Sigmoid colon (tissue), 4 donors: Measurements from ENCODE around the gene AVP.

Experiments used
- EP300 ChIP-seq, 4 donors: sonication (generic); formaldehyde crosslinking; IDR thresholded peaks; one replicate each; pipeline ENCODE4 v1.6.1; 2017; ENCODE audit warnings: antibody characterized with exemption in 4 of 4
- POLR2A ChIP-seq, 2 donors: fragments of 450-650 bp; IDR thresholded peaks; one replicate each; pipeline ENCODE4 v1.6.1; 2016; ENCODE audit warnings: antibody characterized with exemption in 2 of 2, mild to moderate bottlenecking in 2 of 2, moderate library complexity in 2 of 2
- TF ChIP-seq, protein P1 (sequence below), 4 experiments: fragments of 450-650 bp in 3 of 4; fragments of 200-600 bp in 1 of 4; IDR thresholded peaks; one replicate each; pipeline ENCODE4 v1.5.1; 2016 to 2019; ENCODE audit warnings: antibody characterized with exemption in 4 of 4, mild to moderate bottlenecking in 3 of 4, moderate library complexity in 2 of 4

DNA sequence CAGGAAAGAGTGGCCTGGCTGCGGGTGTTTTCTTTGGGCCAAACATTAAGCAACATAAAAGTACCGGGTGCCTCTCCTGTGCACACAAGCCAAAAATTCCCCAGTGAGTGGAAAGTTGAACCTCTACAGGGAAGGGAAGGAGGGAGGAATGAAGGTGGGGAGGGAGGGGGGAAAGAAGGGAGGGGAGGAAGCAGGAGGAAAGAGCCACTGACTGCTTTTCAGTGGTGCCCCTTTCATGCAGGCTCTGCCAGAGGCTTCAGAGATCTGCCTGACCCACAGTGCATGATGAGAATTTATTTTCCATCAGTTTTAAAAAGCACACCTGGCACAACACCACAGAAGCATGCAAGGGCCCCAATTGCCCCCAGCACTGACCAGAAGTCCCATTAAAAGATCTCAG is 27.5 kb upstream of the AVP start:
- no peak for TF ChIP-seq POLR2A (IDR thresholded peaks at IDR 0.05)
- TF ChIP-seq EP300 (IDR thresholded peaks at IDR 0.05) = no peak
- TF ChIP-seq, protein P1, sequence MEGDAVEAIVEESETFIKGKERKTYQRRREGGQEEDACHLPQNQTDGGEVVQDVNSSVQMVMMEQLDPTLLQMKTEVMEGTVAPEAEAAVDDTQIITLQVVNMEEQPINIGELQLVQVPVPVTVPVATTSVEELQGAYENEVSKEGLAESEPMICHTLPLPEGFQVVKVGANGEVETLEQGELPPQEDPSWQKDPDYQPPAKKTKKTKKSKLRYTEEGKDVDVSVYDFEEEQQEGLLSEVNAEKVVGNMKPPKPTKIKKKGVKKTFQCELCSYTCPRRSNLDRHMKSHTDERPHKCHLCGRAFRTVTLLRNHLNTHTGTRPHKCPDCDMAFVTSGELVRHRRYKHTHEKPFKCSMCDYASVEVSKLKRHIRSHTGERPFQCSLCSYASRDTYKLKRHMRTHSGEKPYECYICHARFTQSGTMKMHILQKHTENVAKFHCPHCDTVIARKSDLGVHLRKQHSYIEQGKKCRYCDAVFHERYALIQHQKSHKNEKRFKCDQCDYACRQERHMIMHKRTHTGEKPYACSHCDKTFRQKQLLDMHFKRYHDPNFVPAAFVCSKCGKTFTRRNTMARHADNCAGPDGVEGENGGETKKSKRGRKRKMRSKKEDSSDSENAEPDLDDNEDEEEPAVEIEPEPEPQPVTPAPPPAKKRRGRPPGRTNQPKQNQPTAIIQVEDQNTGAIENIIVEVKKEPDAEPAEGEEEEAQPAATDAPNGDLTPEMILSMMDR (IDR thresholded peaks at IDR 0.05) = no peak
